GM12872 (cell line): ENCODE data around the gene NEURL4.

Experiments used
- CTCF ChIP-seq: IDR thresholded peaks from 3 replicates; pipeline ENCODE4 v1.5.1; 2011; ENCODE audit warnings: low read depth, mild to moderate bottlenecking, low read length, moderate library complexity; ENCODE audit not compliant: insufficient read depth

Gene NEURL4

GRCh38 chr17:7329374-7329996, 350 bp upstream of the NEURL4 start:
- no peak for TF ChIP-seq CTCF

GRCh38 chr17:7328009-7328408, 1.1 kb downstream of the NEURL4 start:
- no peak for TF ChIP-seq CTCF

GRCh38 chr17:7327501-7327900, 1.6 kb downstream of the NEURL4 start:
- TF ChIP-seq CTCF = no peak

- TF ChIP-seq CTCF = no peak
Observed at GRCh38 chr17:7327056-7327455, 2.1 kb downstream of the NEURL4 start.

GRCh38 chr17:7326186-7326585, 2.9 kb downstream of the NEURL4 start:
- TF ChIP-seq CTCF = no peak

- no peak for TF ChIP-seq CTCF
Observed at GRCh38 chr17:7325031-7325528, 4.1 kb downstream of the NEURL4 start.

GRCh38 chr17:7324438-7324779, 4.7 kb downstream of the NEURL4 start:
- no peak for TF ChIP-seq CTCF
